OCI-LY1 (cell line): Measurements from ENCODE around the gene RAB19.

Experiments
- H2AFZ ChIP-seq: fragments of 200-600 bp; sonication (generic), shearing (Covaris generic); 2 replicates; pipeline ENCODE4 v1.6.0; 2014; ENCODE audit warnings: antibody characterized with exemption, mild to moderate bottlenecking, low read length
- H3F3A ChIP-seq: fragments of 200-600 bp; sonication (generic), shearing (Covaris generic); 2 replicates; pipeline ENCODE4 v1.6.0; 2014; ENCODE audit warnings: mild to moderate bottlenecking, antibody characterized with exemption, low read length, moderate library complexity; ENCODE audit not compliant: insufficient read depth
- H3K27ac ChIP-seq: fragments of 200-600 bp; sonication (generic); 2 replicates; pipeline ENCODE4 v1.5.1; 2014; ENCODE audit warnings: low read length, mixed run types, mild to moderate bottlenecking, low read depth; ENCODE audit not compliant: poor library complexity, severe bottlenecking
- H3K27me3 ChIP-seq: fragments of 200-600 bp; sonication (generic); 2 replicates; pipeline ENCODE4 v1.6.0; 2014; ENCODE audit warnings: antibody characterized with exemption, mild to moderate bottlenecking, low read length, moderate library complexity; ENCODE audit not compliant: insufficient read depth
- H3K36me3 ChIP-seq: fragments of 200-600 bp; sonication (generic); 2 replicates; pipeline ENCODE4 v1.6.1; 2014; ENCODE audit warnings: mild to moderate bottlenecking, antibody characterized with exemption, low read length, moderate library complexity, mixed read lengths; ENCODE audit not compliant: insufficient read depth
- H3K4me1 ChIP-seq: fragments of 200-600 bp; sonication (generic); 2 replicates; pipeline ENCODE4 v1.5.1; 2014; ENCODE audit warnings: mild to moderate bottlenecking, low read length, moderate library complexity; ENCODE audit not compliant: insufficient read depth, severe bottlenecking
- H3K4me2 ChIP-seq: fragments of 200-600 bp; sonication (generic), shearing (Covaris generic); 2 replicates; pipeline ENCODE4 v1.6.1; 2014; ENCODE audit warnings: low read length
- H3K4me3 ChIP-seq: fragments of 200-600 bp; sonication (generic); 2 replicates; pipeline ENCODE4 v1.5.1; 2014; ENCODE audit warnings: low read length, low read depth, mild to moderate bottlenecking, mixed read lengths; ENCODE audit not compliant: poor library complexity, severe bottlenecking
- H3K79me2 ChIP-seq: fragments of 200-600 bp; shearing (Covaris generic); 2 replicates; pipeline ENCODE4 v1.6.1; 2016; ENCODE audit warnings: mixed run types, low read length, mixed read lengths; ENCODE audit not compliant: insufficient read depth
- H3K9ac ChIP-seq: fragments of 200-600 bp; sonication (generic), shearing (Covaris generic); 2 replicates; pipeline ENCODE4 v1.6.1; 2014; ENCODE audit warnings: mild to moderate bottlenecking, low read length, mixed read lengths
- H3K9me2 ChIP-seq: fragments of 200-600 bp; sonication (generic), shearing (Covaris generic); 2 replicates; pipeline ENCODE4 v1.6.1; 2014; ENCODE audit warnings: low read depth, mild to moderate bottlenecking, low read length, mixed read lengths
- H3K9me3 ChIP-seq: fragments of 200-600 bp; shearing (Covaris generic); 2 replicates; pipeline ENCODE4 v1.6.1; 2014; ENCODE audit warnings: low read length, mixed read lengths
- H4K20me1 ChIP-seq: fragments of 200-600 bp; sonication (generic), shearing (Covaris generic); 2 replicates; pipeline ENCODE4 v1.6.0; 2016; ENCODE audit warnings: mild to moderate bottlenecking, low read length; ENCODE audit not compliant: insufficient read depth
- CTCF ChIP-seq: fragments of 200-600 bp; sonication (generic), shearing (Covaris generic); IDR thresholded peaks from 2 replicates; pipeline ENCODE4 v1.5.1; 2017; ENCODE audit warnings: mild to moderate bottlenecking, antibody characterized with exemption, low read length, moderate library complexity, mixed read lengths
- EZH2 ChIP-seq: fragments of 200-600 bp; sonication (generic), shearing (Covaris generic); IDR thresholded peaks from 2 replicates; pipeline ENCODE4 v1.8.0; 2017; ENCODE audit warnings: borderline replicate concordance, mixed run types, mild to moderate bottlenecking, antibody characterized with exemption, low read length, moderate library complexity, mixed read lengths

RAB19 gene

GRCh38 chr7:140360697-140361229, 43.1 kb upstream of the RAB19 start:
- Histone ChIP-seq H3K4me3 (no peak overlapping the region), H3K36me3 (no peaks in the 10 kb centered on the region), H4K20me1 (no peaks in the 10 kb centered on the region), H3F3A (no peaks in the 10 kb centered on the region), H3K27ac (no peak overlapping the region), H3K4me2 (no peak overlapping the region), H2AFZ (no peak overlapping the region), H3K27me3 (no peaks in the 10 kb centered on the region), H3K79me2 (no peaks in the 10 kb centered on the region), H3K9me2 (no peaks in the 10 kb centered on the region), H3K4me1 (peaks cover 4% of the 10 kb centered on the region), H3K9me3 (no peaks in the 10 kb centered on the region), H3K9ac (no peak overlapping the region)
- TF ChIP-seq CTCF: no peak
- no peak for TF ChIP-seq EZH2

- Histone ChIP-seq H3K27ac (no peak overlapping the region), H3K79me2 (no peaks in the 10 kb centered on the region), H3K9me2 (no peaks in the 10 kb centered on the region), H3K27me3 (no peaks in the 10 kb centered on the region), H3K36me3 (no peaks in the 10 kb centered on the region), H3F3A (no peaks in the 10 kb centered on the region), H3K4me3 (no peak overlapping the region), H3K9ac (no peak overlapping the region), H2AFZ (no peak overlapping the region), H3K9me3 (no peaks in the 10 kb centered on the region), H4K20me1 (no peaks in the 10 kb centered on the region), H3K4me1 (no peaks in the 10 kb centered on the region), H3K4me2 (no peak overlapping the region)
- TF ChIP-seq EZH2 (no peak), CTCF (no peak)
Measured at GRCh38 chr7:140364819-140365218, 39.0 kb upstream of the RAB19 start.

- Histone ChIP-seq H3K79me2 (no peaks in the 10 kb centered on the region), H3K27ac (no peak overlapping the region), H3K4me1 (no peaks in the 10 kb centered on the region), H3K4me2 (no peak overlapping the region), H3K9ac (no peak overlapping the region), H3F3A (no peaks in the 10 kb centered on the region), H4K20me1 (no peaks in the 10 kb centered on the region), H3K9me3 (no peaks in the 10 kb centered on the region), H2AFZ (no peak overlapping the region), H3K27me3 (no peaks in the 10 kb centered on the region), H3K36me3 (no peaks in the 10 kb centered on the region), H3K4me3 (no peak overlapping the region), H3K9me2 (no peaks in the 10 kb centered on the region)
- no peak for TF ChIP-seq EZH2
- TF ChIP-seq CTCF: no peak
Measured at GRCh38 chr7:140367528-140367927, 36.3 kb upstream of the RAB19 start.
